ENCODE results near the gene CAMKK1. TPM values are rescaled to one million over a fixed set of nuclear protein-coding genes. Genes with fewer than 3 reads are reported as not detected.

Gene CAMKK1
- total RNA-seq, 1 donor from 2014 or later = 3.8 TPM

GRCh38 chr17:3834811-3835210 is 58.0 kb downstream of the CAMKK1 start:
- no peak overlapping the region for H3K27ac ChIP-seq (ENCODE audit: low read depth, low read length)
- no peak overlapping the region for H3K9ac ChIP-seq (ENCODE audit: low read length)
- H3K36me3 Mint-ChIP-seq (ENCODE audit: low read depth, unreplicated experiment) = peaks cover 9% of the 10 kb centered on the region
- H4K20me1 ChIP-seq (ENCODE audit: insufficient read depth, low read length) = peaks cover 51% of the 10 kb centered on the region
- H3K4me1 Mint-ChIP-seq (ENCODE audit: low read depth, unreplicated experiment) = peaks cover 8% of the 10 kb centered on the region
- peaks cover 29% of the 10 kb centered on the region for H3K36me3 ChIP-seq (ENCODE audit: insufficient read depth, low read length)
- no peaks in the 10 kb centered on the region for H3K9me3 Mint-ChIP-seq (ENCODE audit: unreplicated experiment)
- H3K27me3 Mint-ChIP-seq (ENCODE audit: low read depth, unreplicated experiment) = no peaks in the 10 kb centered on the region
- no peak overlapping the region for H3K4me2 ChIP-seq (ENCODE audit: low read length)
- H3K79me2 ChIP-seq (ENCODE audit: insufficient read depth, low read length) = peaks cover 63% of the 10 kb centered on the region
- TF ChIP-seq CTCF (IDR thresholded peaks at IDR 0.05; ENCODE audit: insufficient read depth, low read depth, low read length) (no peak), EZH2 (IDR thresholded peaks at IDR 0.05; ENCODE audit: insufficient read depth, low read length) (no peak)
- no peaks in the 10 kb centered on the region for H3K27me3 ChIP-seq (ENCODE audit: insufficient read depth, low read length)
- no peak for FAIRE-seq
- H3K4me1 ChIP-seq (ENCODE audit: insufficient read depth, low read length) = no peaks in the 10 kb centered on the region
- H3K27ac Mint-ChIP-seq (ENCODE audit: unreplicated experiment) = no peak overlapping the region
- no peak overlapping the region for H3K4me3 Mint-ChIP-seq (ENCODE audit: unreplicated experiment)
- no peak for DNase-seq (ENCODE audit: low read depth)
- H2AFZ ChIP-seq (ENCODE audit: low read depth, low read length) = no peak overlapping the region
- H3K9me3 ChIP-seq (ENCODE audit: insufficient read depth, low read depth, low read length) = no peaks in the 10 kb centered on the region
- H3K4me3 ChIP-seq (ENCODE audit: insufficient read depth, low read depth, low read length) = no peak overlapping the region

GRCh38 chr17:3828852-3829232 is 64.0 kb downstream of the CAMKK1 start:
- Mint-ChIP-seq H3K36me3 (ENCODE audit: low read depth, unreplicated experiment) (peaks cover 9% of the 10 kb centered on the region), H3K4me1 (ENCODE audit: low read depth, unreplicated experiment) (peaks cover 4% of the 10 kb centered on the region), H3K9me3 (ENCODE audit: unreplicated experiment) (no peaks in the 10 kb centered on the region), H3K4me3 (ENCODE audit: unreplicated experiment) (no peak overlapping the region), H3K27ac (ENCODE audit: unreplicated experiment) (no peak overlapping the region), H3K27me3 (ENCODE audit: low read depth, unreplicated experiment) (no peaks in the 10 kb centered on the region)
- Histone ChIP-seq H3K27me3 (ENCODE audit: insufficient read depth, low read length) (no peaks in the 10 kb centered on the region), H3K36me3 (ENCODE audit: insufficient read depth, low read length) (peaks cover 26% of the 10 kb centered on the region), H3K79me2 (ENCODE audit: insufficient read depth, low read length) (peaks cover 25% of the 10 kb centered on the region), H3K27ac (ENCODE audit: low read depth, low read length) (no peak overlapping the region), H3K9ac (ENCODE audit: low read length) (no peak overlapping the region), H4K20me1 (ENCODE audit: insufficient read depth, low read length) (peaks cover 25% of the 10 kb centered on the region), H2AFZ (ENCODE audit: low read depth, low read length) (no peak overlapping the region), H3K9me3 (ENCODE audit: insufficient read depth, low read depth, low read length) (no peaks in the 10 kb centered on the region), H3K4me2 (ENCODE audit: low read length) (no peak overlapping the region), H3K4me1 (ENCODE audit: insufficient read depth, low read length) (no peaks in the 10 kb centered on the region), H3K4me3 (ENCODE audit: insufficient read depth, low read depth, low read length) (no peak overlapping the region)
- no peak for TF ChIP-seq CTCF (IDR thresholded peaks at IDR 0.05; ENCODE audit: insufficient read depth, low read depth, low read length)
- no peak for TF ChIP-seq EZH2 (IDR thresholded peaks at IDR 0.05; ENCODE audit: insufficient read depth, low read length)
- FAIRE-seq = no peak
- DNase-seq (ENCODE audit: low read depth) = no peak

- H3K4me2 ChIP-seq (ENCODE audit: low read length) = no peak overlapping the region
These were observed 64.6 kb downstream of the CAMKK1 start for GRCh38 chr17:3828151-3828851.

More at GRCh38 chr17:3828151-3828851, 64.6 kb downstream of the CAMKK1 start:
- H3K9me3 ChIP-seq (ENCODE audit: insufficient read depth, low read depth, low read length) = no peaks in the 10 kb centered on the region
- no peaks in the 10 kb centered on the region for H3K4me1 ChIP-seq (ENCODE audit: insufficient read depth, low read length)
- DNase-seq (ENCODE audit: low read depth) = peak; percentile 52
- TF ChIP-seq CTCF (IDR thresholded peaks at IDR 0.05; ENCODE audit: insufficient read depth, low read depth, low read length) = no peak
- peaks cover 4% of the 10 kb centered on the region for H3K4me1 Mint-ChIP-seq (ENCODE audit: low read depth, unreplicated experiment)
- no peaks in the 10 kb centered on the region for H3K27me3 Mint-ChIP-seq (ENCODE audit: low read depth, unreplicated experiment)
- H3K27me3 ChIP-seq (ENCODE audit: insufficient read depth, low read length) = no peaks in the 10 kb centered on the region
- H3K36me3 Mint-ChIP-seq (ENCODE audit: low read depth, unreplicated experiment) = peaks cover 8% of the 10 kb centered on the region
- H3K27ac ChIP-seq (ENCODE audit: low read depth, low read length) = no peak overlapping the region
- no peak overlapping the region for H3K27ac Mint-ChIP-seq (ENCODE audit: unreplicated experiment)
- H3K36me3 ChIP-seq (ENCODE audit: insufficient read depth, low read length) = peaks cover 31% of the 10 kb centered on the region
- no peak overlapping the region for H3K4me3 Mint-ChIP-seq (ENCODE audit: unreplicated experiment)
- H4K20me1 ChIP-seq (ENCODE audit: insufficient read depth, low read length) = peaks cover 22% of the 10 kb centered on the region
- H3K9me3 Mint-ChIP-seq (ENCODE audit: unreplicated experiment) = no peaks in the 10 kb centered on the region
- peak overlapping the region; percentile 12 for H3K9ac ChIP-seq (ENCODE audit: low read length)
- H2AFZ ChIP-seq (ENCODE audit: low read depth, low read length) = no peak overlapping the region
- FAIRE-seq = no peak
- no peak overlapping the region for H3K4me3 ChIP-seq (ENCODE audit: insufficient read depth, low read depth, low read length)
- peaks cover 20% of the 10 kb centered on the region for H3K79me2 ChIP-seq (ENCODE audit: insufficient read depth, low read length)

All from astrocyte (in vitro differentiated cells and primary cell).